Right renal cortex interstitium (tissue), 3 donors: ENCODE measurements around the gene BRD7. TPM values are rescaled to one million over a fixed set of nuclear protein-coding genes. Genes with fewer than 3 reads are reported as not detected.

Experiments used
- DNase-seq, 3 donors: peaks; one replicate each; pipeline ENCODE4 v3.0.0-alpha.2; 2013; ENCODE audit warnings: low read depth in 3 of 3, low spot score in 2 of 3
- polyA plus RNA-seq, 3 donors: library from polyadenylated mRNA; unstranded; fragments of 120-200 nt; gene quantifications; one replicate each; pipeline ENCODE4 v1.2.1, GENCODE V29; 2013; ENCODE audit not compliant: insufficient read length in 3 of 3

The BRD7 gene
- polyA plus RNA-seq, 3 donors = 123 to 155 (median 139) TPM

- DNase-seq = no peak
These were observed 63.2 kb downstream of the BRD7 start for GRCh38 chr16:50305441-50306061.

GRCh38 chr16:50304467-50305440, 64.0 kb downstream of the BRD7 start:
- DNase-seq = no peak

- DNase-seq = no peak
These were observed 65.0 kb downstream of the BRD7 start for GRCh38 chr16:50303605-50304466.

GRCh38 chr16:50303041-50303604, 65.7 kb downstream of the BRD7 start:
- DNase-seq = no peak

GRCh38 chr16:50302472-50303005, 66.2 kb downstream of the BRD7 start:
- no peak for DNase-seq

DNA sequence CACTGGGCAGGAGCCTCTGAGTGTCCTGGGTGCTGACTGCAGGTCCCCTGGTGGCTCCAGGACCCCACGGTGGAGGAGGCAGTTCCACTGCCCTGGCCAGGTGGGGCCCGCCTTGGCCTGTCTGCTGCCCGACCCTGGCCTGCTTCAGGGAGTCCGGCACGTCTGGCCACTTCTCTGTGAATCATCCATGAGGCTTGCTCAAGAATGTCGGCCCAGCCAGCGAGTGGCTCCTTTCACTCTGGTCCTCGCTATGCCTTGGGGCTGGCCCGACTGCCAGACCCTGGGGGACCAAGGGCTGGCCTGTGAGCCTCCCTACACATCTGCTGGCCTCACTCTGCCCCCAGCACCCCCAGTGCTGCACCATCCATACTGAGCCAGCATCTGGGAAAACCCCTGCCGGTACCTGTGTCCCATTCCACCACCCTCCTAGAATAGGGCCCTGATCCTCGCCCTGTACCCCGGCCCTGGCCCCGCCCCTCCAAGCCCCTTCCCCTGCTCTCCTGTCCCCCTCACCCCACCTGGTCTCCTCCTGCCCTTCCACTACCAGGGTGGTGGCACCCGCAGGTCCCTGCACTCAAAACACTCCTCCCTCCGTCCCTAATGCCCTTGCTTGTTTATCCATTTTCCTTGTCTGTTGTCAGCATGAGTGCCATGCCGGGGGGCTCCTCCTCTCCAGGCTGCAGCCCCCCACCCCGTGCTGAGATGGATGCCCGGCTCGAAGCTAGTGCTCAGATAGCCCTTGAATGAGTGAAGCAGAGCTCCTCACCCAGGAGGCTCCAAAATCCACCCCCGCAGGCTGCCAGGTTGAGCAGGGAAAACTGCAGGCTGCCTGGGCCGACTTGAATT, 66.9 kb downstream of the BRD7 start:
- no peak for DNase-seq

DNA sequence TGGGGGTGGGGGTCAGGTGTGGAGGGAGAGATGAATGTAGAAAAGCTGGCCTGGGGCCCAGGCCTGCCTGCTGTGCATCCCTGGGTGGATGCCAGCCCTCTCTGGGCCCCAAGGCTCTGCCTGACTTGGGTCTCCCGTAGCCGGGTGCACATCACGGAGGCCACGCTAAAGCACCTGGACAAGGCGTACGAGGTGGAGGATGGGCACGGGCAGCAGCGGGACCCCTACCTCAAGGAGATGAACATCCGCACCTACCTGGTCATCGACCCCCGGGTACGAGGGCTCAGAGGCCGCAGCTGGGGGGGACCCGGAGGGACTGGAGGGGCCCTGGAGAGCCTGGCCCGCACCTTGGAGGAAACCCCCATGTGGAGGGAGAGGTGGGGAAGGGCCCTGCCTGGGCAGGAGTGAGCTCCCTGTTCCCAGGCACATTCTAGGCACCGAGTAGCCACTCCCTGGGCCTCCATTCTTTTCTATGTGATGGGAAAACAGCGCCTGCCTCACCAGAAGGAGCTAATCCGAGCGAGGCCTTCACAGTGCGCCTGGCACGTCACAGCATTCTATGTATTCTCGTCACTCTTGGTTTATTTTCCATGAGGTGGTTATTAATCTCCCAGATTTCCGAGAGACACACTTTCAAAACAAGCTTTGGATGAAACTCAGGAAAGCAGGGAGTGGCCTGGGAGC, 67.7 kb downstream of the BRD7 start:
- DNase-seq = no peak

- DNase-seq = no peak
These were observed 69.2 kb downstream of the BRD7 start for GRCh38 chr16:50299508-50300105.

GRCh38 chr16:50298591-50299507, 69.9 kb downstream of the BRD7 start:
- no peak for DNase-seq

- DNase-seq = no peak
These were observed 70.7 kb downstream of the BRD7 start for GRCh38 chr16:50298075-50298460.

DNA sequence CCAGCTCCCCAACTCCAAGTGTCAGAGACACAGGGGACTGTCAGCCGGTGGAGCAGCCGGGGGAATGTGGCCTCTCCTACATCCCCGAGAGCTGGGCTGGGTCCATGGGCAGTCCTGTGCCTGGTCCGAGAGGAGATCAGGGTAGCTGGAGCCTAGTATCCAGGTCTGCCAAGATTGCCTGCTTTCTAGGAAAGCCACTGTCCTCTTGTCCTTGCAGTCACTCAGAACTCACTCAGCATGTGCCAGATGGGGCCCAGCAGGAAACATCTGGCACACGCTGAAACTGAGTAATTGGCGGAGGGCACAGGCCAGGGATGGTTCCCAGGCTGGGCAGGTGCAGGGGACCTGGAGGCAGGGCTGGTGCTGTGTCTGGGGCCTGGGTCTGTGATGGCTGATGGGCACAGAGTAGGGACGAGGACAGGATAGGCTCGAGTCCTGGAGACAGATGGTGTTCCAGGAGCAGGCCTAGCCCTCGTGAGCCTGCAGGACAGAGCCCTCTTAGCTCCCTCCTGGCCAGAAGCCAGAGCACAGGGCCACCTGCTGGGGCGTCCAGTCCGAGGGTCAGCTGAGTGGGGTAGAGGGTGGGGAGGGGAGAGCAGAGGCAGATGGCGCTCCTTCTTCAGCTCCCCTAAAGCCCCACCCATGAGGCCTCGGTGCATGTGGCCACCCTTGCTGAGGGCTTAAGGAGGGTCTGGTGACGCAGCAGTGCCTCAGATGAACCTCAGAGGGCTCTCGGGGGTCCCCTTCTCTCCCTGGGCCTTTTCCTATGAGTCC, 71.3 kb downstream of the BRD7 start:
- no peak for DNase-seq

DNA sequence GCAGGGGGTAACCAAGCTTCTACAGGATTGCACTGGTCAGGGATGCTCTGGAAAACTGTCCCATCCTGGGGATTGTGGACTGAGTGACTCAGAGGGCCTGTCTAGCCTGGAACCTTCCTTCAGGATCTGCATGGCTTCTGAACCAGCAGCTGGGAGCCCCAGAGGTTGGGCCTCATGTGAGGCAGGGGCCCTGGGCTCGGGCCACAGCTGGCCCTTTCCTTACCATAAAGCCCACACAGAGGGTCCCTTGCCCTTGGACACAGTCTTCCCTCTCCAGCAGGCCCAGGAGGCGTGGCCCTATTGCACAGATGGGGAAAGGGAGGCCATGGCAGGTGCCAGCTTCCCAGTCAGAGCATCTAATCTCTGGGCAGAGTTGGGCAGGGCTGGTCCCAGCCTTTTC, 72.0 kb downstream of the BRD7 start:
- DNase-seq = no peak

- no peak for DNase-seq
These were observed 73.2 kb downstream of the BRD7 start for GRCh38 chr16:50295541-50296132.

DNA sequence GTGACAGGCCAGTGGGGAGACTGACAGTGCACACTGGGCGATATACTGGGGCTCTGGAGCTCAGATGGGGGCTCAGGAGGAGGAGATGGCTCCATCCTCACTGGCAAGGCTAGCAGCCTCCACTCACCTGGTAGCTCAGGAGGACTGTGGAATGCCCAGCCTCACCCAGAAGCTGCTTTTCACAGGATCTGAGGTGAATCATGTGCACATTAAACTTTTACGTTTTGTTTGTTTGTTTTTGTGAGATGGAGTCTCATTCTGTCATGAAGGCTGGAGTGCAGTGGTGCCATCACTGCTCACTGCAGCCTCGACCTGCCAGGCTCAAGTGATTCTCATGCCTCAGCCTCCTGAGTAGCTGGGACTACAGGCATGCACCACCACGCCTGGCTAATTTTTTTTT, 73.8 kb downstream of the BRD7 start:
- DNase-seq = no peak

- no peak for DNase-seq
These were observed 74.6 kb downstream of the BRD7 start for GRCh38 chr16:50293994-50294855.
